ENCODE measurements around the gene PSMD6.

PSMD6 gene

GRCh38 chr3:63977893-63978292 is 45.4 kb downstream of the PSMD6 start:
- TF ChIP-seq EZH2phosphoT487 (IDR thresholded peaks at IDR 0.05; ENCODE audit: low read depth) (no peak), CTCF (IDR thresholded peaks at IDR 0.05; ENCODE audit: low read depth, low read length) (no peak)
- H3K9me3 ChIP-seq (ENCODE audit: insufficient read depth, low read length), result no peaks in the 10 kb centered on the region
- no peak overlapping the region for H3K4me3 ChIP-seq (ENCODE audit: low read length)
- no peak overlapping the region for H2AFZ ChIP-seq (ENCODE audit: low read depth, low read length)
- peaks cover 13% of the 10 kb centered on the region for H4K20me1 ChIP-seq (ENCODE audit: insufficient read depth, low read length)
- H3K27me3 ChIP-seq (ENCODE audit: low read depth, low read length), result no peaks in the 10 kb centered on the region
- H3K27ac ChIP-seq (ENCODE audit: low read length), result no peak overlapping the region
- H3K4me1 ChIP-seq (ENCODE audit: low read length), result peaks cover 16% of the 10 kb centered on the region
- H3K79me2 ChIP-seq (ENCODE audit: low read length), result peaks cover 6% of the 10 kb centered on the region; the same call in 1 of the 2 replicates
- H3K36me3 ChIP-seq (replicated peaks; ENCODE audit: low read depth, low read length), result peaks cover 41% of the 10 kb centered on the region
- no peak overlapping the region for H3K9ac ChIP-seq (ENCODE audit: low read length)
- no peak overlapping the region for H3K4me2 ChIP-seq (ENCODE audit: low read length)

DNA sequence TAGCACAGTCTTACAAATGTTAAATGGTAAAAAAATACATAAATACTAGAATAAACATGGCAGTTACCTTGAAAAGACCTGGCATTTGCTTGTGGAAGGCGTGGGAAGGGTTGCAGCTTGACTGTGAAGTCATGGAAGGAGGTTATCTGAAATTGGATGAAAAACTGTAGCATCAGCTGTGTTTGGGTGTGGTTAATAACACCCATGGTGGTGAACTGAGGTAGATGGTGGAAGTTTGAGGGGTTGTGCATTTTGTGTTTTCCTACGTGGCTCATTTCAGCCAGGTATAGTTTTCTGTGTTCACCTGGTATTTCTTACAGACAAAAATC is 46.5 kb downstream of the PSMD6 start:
- Histone ChIP-seq H3K79me2 (ENCODE audit: low read length) (peaks cover 11% of the 10 kb centered on the region; the same call in 1 of the 2 replicates), H3K4me3 (ENCODE audit: low read length) (no peak overlapping the region), H3K9ac (ENCODE audit: low read length) (no peak overlapping the region), H2AFZ (ENCODE audit: low read depth, low read length) (no peak overlapping the region), H3K36me3 (replicated peaks; ENCODE audit: low read depth, low read length) (peaks cover 33% of the 10 kb centered on the region), H3K4me2 (ENCODE audit: low read length) (no peak overlapping the region), H3K9me3 (ENCODE audit: insufficient read depth, low read length) (no peaks in the 10 kb centered on the region), H3K27ac (ENCODE audit: low read length) (no peak overlapping the region), H3K27me3 (ENCODE audit: low read depth, low read length) (no peaks in the 10 kb centered on the region), H4K20me1 (ENCODE audit: insufficient read depth, low read length) (peaks cover 12% of the 10 kb centered on the region), H3K4me1 (ENCODE audit: low read length) (peaks cover 6% of the 10 kb centered on the region)
- TF ChIP-seq EZH2phosphoT487 (IDR thresholded peaks at IDR 0.05; ENCODE audit: low read depth) (no peak), CTCF (IDR thresholded peaks at IDR 0.05; ENCODE audit: low read depth, low read length) (no peak)

- peaks cover 14% of the 10 kb centered on the region; the same call in 1 of the 2 replicates for H3K79me2 ChIP-seq (ENCODE audit: low read length)
- H3K27me3 ChIP-seq (ENCODE audit: low read depth, low read length), result no peaks in the 10 kb centered on the region
- no peak overlapping the region for H3K4me3 ChIP-seq (ENCODE audit: low read length)
- no peak overlapping the region for H3K4me2 ChIP-seq (ENCODE audit: low read length)
- H2AFZ ChIP-seq (ENCODE audit: low read depth, low read length), result no peak overlapping the region
- H3K9ac ChIP-seq (ENCODE audit: low read length), result no peak overlapping the region
- H3K36me3 ChIP-seq (replicated peaks; ENCODE audit: low read depth, low read length), result peaks cover 28% of the 10 kb centered on the region
- TF ChIP-seq EZH2phosphoT487 (IDR thresholded peaks at IDR 0.05; ENCODE audit: low read depth) (no peak), CTCF (IDR thresholded peaks at IDR 0.05; ENCODE audit: low read depth, low read length) (no peak)
- H3K9me3 ChIP-seq (ENCODE audit: insufficient read depth, low read length), result no peaks in the 10 kb centered on the region
- H3K4me1 ChIP-seq (ENCODE audit: low read length), result peaks cover 2% of the 10 kb centered on the region
- no peak overlapping the region for H3K27ac ChIP-seq (ENCODE audit: low read length)
- H4K20me1 ChIP-seq (ENCODE audit: insufficient read depth, low read length), result peaks cover 11% of the 10 kb centered on the region; the same call in 1 of the 2 replicates
Measured at GRCh38 chr3:63976161-63976871, 47.0 kb downstream of the PSMD6 start.

- H3K27ac ChIP-seq (ENCODE audit: low read length), result no peak overlapping the region
- no peaks in the 10 kb centered on the region for H3K27me3 ChIP-seq (ENCODE audit: low read depth, low read length)
- no peak overlapping the region for H3K9ac ChIP-seq (ENCODE audit: low read length)
- H2AFZ ChIP-seq (ENCODE audit: low read depth, low read length), result no peak overlapping the region
- peaks cover 22% of the 10 kb centered on the region for H3K36me3 ChIP-seq (replicated peaks; ENCODE audit: low read depth, low read length)
- no peak overlapping the region for H3K4me2 ChIP-seq (ENCODE audit: low read length)
- TF ChIP-seq EZH2phosphoT487 (IDR thresholded peaks at IDR 0.05; ENCODE audit: low read depth) (no peak), CTCF (IDR thresholded peaks at IDR 0.05; ENCODE audit: low read depth, low read length) (no peak)
- H3K9me3 ChIP-seq (ENCODE audit: insufficient read depth, low read length), result no peaks in the 10 kb centered on the region
- H3K4me1 ChIP-seq (ENCODE audit: low read length), result peaks cover 7% of the 10 kb centered on the region
- H4K20me1 ChIP-seq (ENCODE audit: insufficient read depth, low read length), result peaks cover 17% of the 10 kb centered on the region
- H3K4me3 ChIP-seq (ENCODE audit: low read length), result no peak overlapping the region
- H3K79me2 ChIP-seq (ENCODE audit: low read length), result peaks cover 19% of the 10 kb centered on the region; the same call in 1 of the 2 replicates
Measured at GRCh38 chr3:63975723-63976122, 47.6 kb downstream of the PSMD6 start.

Measured in OCI-LY3 (cell line).